PC-3 (cell line): ENCODE data around the gene CDKL5. TPM values are rescaled to one million over a fixed set of nuclear protein-coding genes. Genes with fewer than 3 reads are reported as not detected.

Source experiments
- ATAC-seq: fragments of 200-7000 bp; cut with Tn5 transposase; 2 replicates; pipeline ENCODE4 v1.9.1; 2020; ENCODE audit warnings: mild to moderate bottlenecking, moderate library complexity
- BruUV-seq: library from RNA; stranded (reverse); fragments of 400-500 nt; replicated peaks from 2 replicates; lab custom pipeline; 2021; lab: Mats Ljungman, UMichigan
- CTCF ChIA-PET: fragments of 300-600 bp; sonication (Branson Sonifier 250); formaldehyde crosslinking; loops from one replicate; lab custom pipeline; 2022; ENCODE audit warnings: antibody characterized with exemption; lab: Charles Lee
- POLR2A ChIA-PET: fragments of 300-600 bp; sonication (Branson Sonifier 250); formaldehyde crosslinking; loops from one replicate; lab custom pipeline; 2022; ENCODE audit warnings: antibody characterized with exemption; ENCODE audit not compliant: unreplicated experiment; lab: Charles Lee
- DNase-seq: peaks from one replicate; pipeline ENCODE4 v3.0.0-alpha.2; 2015
- H2AFZ ChIP-seq: fragments of 300-600 bp; sonication (generic); 2 replicates; pipeline ENCODE4 v1.6.0; 2016; ENCODE audit warnings: antibody characterized with exemption, low read length
- H3F3A ChIP-seq: fragments of 300-600 bp; sonication (generic); one replicate; pipeline ENCODE4 v1.6.0; 2017; ENCODE audit warnings: antibody characterized with exemption, low read length, control low read depth, mild to moderate bottlenecking; ENCODE audit not compliant: unreplicated experiment
- H3K27ac ChIP-seq: fragments of 300-600 bp; sonication (generic); 2 replicates; pipeline ENCODE4 v1.5.1; 2016; ENCODE audit warnings: mild to moderate bottlenecking, low read length
- H3K27me3 ChIP-seq: fragments of 300-600 bp; sonication (generic); 2 replicates; pipeline ENCODE4 v1.6.1; 2016; ENCODE audit warnings: low read length, mixed read lengths
- H3K36me3 ChIP-seq: fragments of 300-600 bp; sonication (generic); 2 replicates; pipeline ENCODE4 v1.6.1; 2016; ENCODE audit warnings: low read depth, mixed run types, low read length, mixed read lengths
- H3K4me1 ChIP-seq: fragments of 300-600 bp; sonication (generic); 2 replicates; pipeline ENCODE4 v1.5.1; 2016; ENCODE audit warnings: low read length; ENCODE audit not compliant: insufficient read depth
- H3K4me2 ChIP-seq: fragments of 300-600 bp; sonication (generic); 2 replicates; pipeline ENCODE4 v1.6.0; 2016; ENCODE audit warnings: low read length
- H3K4me3 ChIP-seq: fragments of 300-600 bp; sonication (generic); 2 replicates; pipeline ENCODE4 v1.5.1; 2016; ENCODE audit warnings: mild to moderate bottlenecking, low read length, mixed read lengths
- H3K79me2 ChIP-seq: fragments of 300-600 bp; sonication (generic); 2 replicates; pipeline ENCODE4 v1.6.1; 2017; ENCODE audit warnings: low read length, mixed read lengths
- H3K9ac ChIP-seq: fragments of 300-600 bp; sonication (generic); 2 replicates; pipeline ENCODE4 v1.6.0; 2016; ENCODE audit warnings: mild to moderate bottlenecking, low read length
- H3K9me2 ChIP-seq: fragments of 300-600 bp; sonication (generic); replicated peaks from 2 replicates; pipeline ENCODE4 v1.6.1; 2016; ENCODE audit warnings: mixed run types, low read length, mixed read lengths
- H3K9me3 ChIP-seq: fragments of 300-600 bp; sonication (generic); 2 replicates; pipeline ENCODE4 v1.6.1; 2016; ENCODE audit warnings: low read length, mixed read lengths
- H4K20me1 ChIP-seq: fragments of 300-600 bp; sonication (generic); 2 replicates; pipeline ENCODE4 v1.6.1; 2016; ENCODE audit warnings: low read length, mixed read lengths
- CTCF ChIP-seq: fragments of 300-600 bp; sonication (generic); conservative IDR thresholded peaks from 2 replicates; pipeline ENCODE4 v1.5.1; 2017; ENCODE audit warnings: antibody characterized with exemption, low read depth, mild to moderate bottlenecking, low read length
- EZH2 ChIP-seq: fragments of 300-600 bp; sonication (generic); IDR thresholded peaks from one replicate; pipeline ENCODE4 v1.6.1; 2017; ENCODE audit warnings: antibody characterized with exemption, mild to moderate bottlenecking, low read length; ENCODE audit not compliant: unreplicated experiment
- EZH2phosphoT487 ChIP-seq: fragments of 300-600 bp; sonication (generic); IDR thresholded peaks from 2 replicates; pipeline ENCODE4 v1.6.1; 2018; ENCODE audit warnings: mild to moderate bottlenecking, antibody characterized with exemption, low read length, borderline replicate concordance
- intact Hi-C: fragments of 100-400 bp; cut with micrococcal nuclease; formaldehyde crosslinking; loops from 2 replicates; pipeline ENCODE4 v1.9.0; 2023
- total RNA-seq: library from RNA; depleted of rRNA; stranded (reverse); fragments of >200 nt; gene quantifications from 2 replicates; pipeline ENCODE4 v1.2.3, GENCODE V29; 2014

CDKL5 gene
- total RNA-seq, 1 experiment from 2014 or later, result 2.9 TPM

GRCh38 chrX:18598413-18598812 lies 173.0 kb downstream of the CDKL5 start:
- Histone ChIP-seq H3K36me3 (no peaks in the 10 kb centered on the region), H4K20me1 (no peaks in the 10 kb centered on the region), H3K9me3 (no peaks in the 10 kb centered on the region), H3K27me3 (no peaks in the 10 kb centered on the region), H3K4me2 (no peak overlapping the region), H2AFZ (no peak overlapping the region), H3K27ac (no peak overlapping the region), H3K79me2 (no peaks in the 10 kb centered on the region), H3K4me1 (no peaks in the 10 kb centered on the region), H3K4me3 (no peak overlapping the region), H3K9ac (no peak overlapping the region), H3F3A (no peaks in the 10 kb centered on the region), H3K9me2 (no peaks in the 10 kb centered on the region)
- ChIA-PET CTCF (no interaction called here), POLR2A (no interaction called here)
- TF ChIP-seq EZH2phosphoT487, result no peak
- TF ChIP-seq CTCF, result no peak
- TF ChIP-seq EZH2, result no peak
- BruUV-seq, result no TSS peak
- ATAC-seq (no peak), DNase-seq (no peak)
- intact Hi-C loops, result no loop called here

- TF ChIP-seq EZH2, result no peak
- TF ChIP-seq CTCF, result no peak
- no peak for TF ChIP-seq EZH2phosphoT487
- POLR2A ChIA-PET, result no interaction called here
- Histone ChIP-seq H3K27ac (no peak overlapping the region), H3K9me3 (no peaks in the 10 kb centered on the region), H3K27me3 (no peaks in the 10 kb centered on the region), H3K9me2 (no peaks in the 10 kb centered on the region), H3K79me2 (no peaks in the 10 kb centered on the region), H3K4me3 (no peak overlapping the region), H3K4me1 (no peaks in the 10 kb centered on the region), H3K36me3 (no peaks in the 10 kb centered on the region), H3K4me2 (no peak overlapping the region), H4K20me1 (no peaks in the 10 kb centered on the region), H3K9ac (no peak overlapping the region), H2AFZ (no peak overlapping the region), H3F3A (no peaks in the 10 kb centered on the region)
- CTCF ChIA-PET, result no interaction called here
- intact Hi-C loops, result no loop called here
- DNase-seq, result no peak
- no peak for ATAC-seq
- no TSS peak for BruUV-seq
These were observed 182.6 kb downstream of the CDKL5 start for GRCh38 chrX:18607966-18608365.

- no TSS peak for BruUV-seq
- intact Hi-C loops, result no loop called here
- no peak for DNase-seq
- CTCF ChIA-PET, result no interaction called here
- no peaks in the 10 kb centered on the region for H3K9me3 ChIP-seq
- no peak for ATAC-seq
- H3K9ac ChIP-seq, result no peak overlapping the region
- no peak overlapping the region for H3K4me3 ChIP-seq
- peaks cover 19% of the 10 kb centered on the region for H3K4me1 ChIP-seq
- POLR2A ChIA-PET, result no interaction called here
- TF ChIP-seq EZH2 (no peak), EZH2phosphoT487 (no peak), CTCF (no peak)
- no peaks in the 10 kb centered on the region for H3K79me2 ChIP-seq
- H4K20me1 ChIP-seq, result no peaks in the 10 kb centered on the region
- H3K9me2 ChIP-seq, result no peaks in the 10 kb centered on the region
- H2AFZ ChIP-seq, result no peak overlapping the region
- H3F3A ChIP-seq, result no peaks in the 10 kb centered on the region
- no peaks in the 10 kb centered on the region for H3K27me3 ChIP-seq
- H3K4me2 ChIP-seq, result no peak overlapping the region
- H3K27ac ChIP-seq, result no peak overlapping the region
- no peaks in the 10 kb centered on the region for H3K36me3 ChIP-seq
These were observed 188.7 kb downstream of the CDKL5 start for GRCh38 chrX:18613930-18614639.
